GM20431 (cell line): ENCODE measurements around the gene ACACB.

Experiments used
- in situ Hi-C: fragments of 300-500 bp; cut with MseI, MboI; formaldehyde crosslinking; loops from one replicate; pipeline ENCODE4 v1.15.0; 2020; ENCODE audit warnings: low sequenced_read_pairs; ENCODE audit not compliant: unreplicated experiment

Gene ACACB

DNA sequence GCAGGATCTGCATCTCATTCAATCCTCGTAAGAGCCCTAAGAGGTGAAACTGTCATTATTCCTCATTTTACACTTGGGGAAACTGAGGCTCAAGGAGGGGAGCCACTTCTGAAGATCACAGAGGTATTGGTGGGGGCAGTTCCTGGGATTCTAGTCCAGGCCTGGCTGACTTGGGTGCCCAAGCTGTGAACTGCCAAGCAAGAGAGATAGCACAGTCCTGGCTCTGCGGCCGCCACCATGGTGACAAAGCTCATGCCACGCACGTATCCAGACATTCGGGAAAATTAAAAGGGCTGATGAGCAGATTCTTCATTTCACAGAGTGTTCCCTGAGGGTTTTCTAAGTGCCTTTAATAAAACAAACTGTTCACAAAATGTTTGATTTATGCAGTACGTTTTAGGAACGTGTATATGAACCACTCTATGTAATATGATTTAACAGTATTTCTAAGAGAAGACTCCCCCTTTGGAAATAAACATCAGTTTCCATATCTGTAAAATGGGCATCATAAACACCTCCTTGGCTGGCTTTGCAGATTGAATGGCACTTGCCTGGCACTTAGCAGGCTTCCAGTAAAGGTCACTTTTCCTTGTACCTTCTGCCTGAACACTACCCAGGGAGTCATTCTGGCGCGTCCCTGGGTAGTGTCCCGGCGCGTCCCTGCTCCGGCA lies 84.6 kb downstream of the ACACB start:
- in situ Hi-C loops: no loop called here

DNA sequence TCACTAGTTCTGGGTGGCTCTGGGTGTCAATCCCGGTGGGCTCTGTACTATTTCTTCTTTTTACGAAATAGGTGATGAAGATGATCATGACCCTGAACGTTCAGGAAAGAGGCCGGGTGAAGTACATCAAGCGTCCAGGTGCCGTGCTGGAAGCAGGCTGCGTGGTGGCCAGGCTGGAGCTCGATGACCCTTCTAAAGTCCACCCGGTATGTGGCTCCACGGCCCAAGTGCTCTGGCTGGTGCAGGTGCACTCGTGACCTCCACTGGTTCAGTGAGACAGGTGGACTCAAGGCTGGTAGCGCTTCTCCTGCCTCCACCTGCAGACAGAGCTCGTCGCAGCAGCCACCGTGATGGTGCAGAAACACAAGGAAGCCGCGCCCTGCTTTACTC lies 85.1 kb downstream of the ACACB start:
- in situ Hi-C loops: no loop called here

DNA sequence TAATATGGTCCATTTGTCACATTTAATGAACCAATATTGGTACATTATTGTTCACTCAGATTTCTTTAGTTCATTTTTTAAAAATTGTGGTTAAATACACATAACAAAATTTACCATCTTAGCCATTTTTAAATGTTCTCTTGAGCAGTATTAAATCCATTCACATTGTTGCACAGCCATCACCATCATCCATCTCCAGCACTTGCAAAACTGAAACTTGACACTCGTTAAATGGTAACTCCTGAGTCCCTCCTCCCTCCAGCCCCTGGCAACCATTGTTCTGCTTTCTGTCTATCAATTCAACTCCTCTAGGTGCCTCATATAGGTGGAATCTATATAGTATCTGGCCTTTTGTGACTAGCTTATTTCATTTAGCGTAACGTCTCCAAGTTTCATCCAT lies 86.4 kb downstream of the ACACB start:
- in situ Hi-C loops: no loop called here

DNA sequence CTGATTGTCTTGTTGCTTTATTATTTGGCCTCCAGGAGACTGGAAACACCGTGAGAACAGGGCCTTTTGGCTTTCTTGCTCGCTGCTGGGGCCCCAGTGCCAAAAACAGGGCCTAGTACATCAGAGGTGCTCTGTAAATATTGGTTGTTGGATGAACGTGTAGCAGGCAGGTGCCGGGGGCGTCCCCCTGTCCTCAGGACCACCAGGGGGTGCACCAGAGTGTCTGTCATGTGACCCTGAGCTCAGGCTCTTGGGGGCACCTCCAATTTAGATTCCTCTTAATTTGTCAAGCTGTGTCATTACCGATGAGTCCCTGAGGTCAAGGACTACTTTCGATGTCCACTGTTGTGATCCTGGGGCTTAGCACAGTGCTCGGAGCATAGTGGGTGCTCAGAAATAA lies 87.1 kb downstream of the ACACB start:
- in situ Hi-C loops: no loop called here

DNA sequence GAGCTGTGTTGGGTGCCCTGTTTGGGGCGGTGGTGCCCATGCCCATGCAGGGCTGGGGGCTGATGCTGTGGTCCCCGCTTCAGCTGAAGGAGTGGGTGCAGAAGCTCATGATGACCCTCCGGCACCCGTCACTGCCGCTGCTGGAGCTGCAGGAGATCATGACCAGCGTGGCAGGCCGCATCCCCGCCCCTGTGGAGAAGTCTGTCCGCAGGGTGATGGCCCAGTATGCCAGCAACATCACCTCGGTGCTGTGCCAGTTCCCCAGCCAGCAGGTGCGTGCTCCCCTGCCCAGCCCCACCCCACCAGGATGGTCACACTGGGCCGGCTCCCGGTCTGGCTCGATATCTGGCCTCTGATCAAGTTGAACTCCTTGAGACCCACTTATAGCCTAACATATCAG lies 92.7 kb downstream of the ACACB start:
- in situ Hi-C loops: no loop called here

DNA sequence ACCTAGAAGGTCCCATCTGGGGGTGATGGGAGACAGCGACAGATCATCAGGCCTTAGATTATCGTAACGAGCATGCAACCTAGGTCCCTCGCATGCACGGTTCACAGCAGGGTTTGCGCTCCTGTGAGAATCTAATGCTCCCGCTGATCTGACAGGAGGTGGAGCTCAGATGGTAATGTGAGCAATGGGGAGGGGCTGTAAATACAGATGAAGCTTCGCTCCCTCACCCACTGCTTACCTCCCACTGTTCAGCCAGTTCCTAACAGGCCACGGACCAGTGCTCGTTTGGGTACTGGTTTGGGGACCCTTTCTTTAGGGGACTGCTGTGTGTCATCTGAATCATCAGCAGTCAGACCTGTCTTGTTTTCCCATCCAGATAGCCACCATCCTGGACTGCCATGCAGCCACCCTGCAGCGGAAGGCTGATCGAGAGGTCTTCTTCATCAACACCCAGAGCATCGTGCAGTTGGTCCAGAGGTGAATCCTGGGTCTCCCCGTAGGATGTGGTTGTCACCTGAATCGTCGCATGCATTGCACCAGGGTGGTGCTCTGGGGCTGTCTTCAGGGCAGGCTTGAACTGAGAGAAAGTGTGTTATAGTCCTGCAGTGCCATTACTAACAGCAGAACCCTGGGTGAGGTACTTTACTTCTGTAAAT lies 96.2 kb downstream of the ACACB start:
- in situ Hi-C loops: no loop called here

DNA sequence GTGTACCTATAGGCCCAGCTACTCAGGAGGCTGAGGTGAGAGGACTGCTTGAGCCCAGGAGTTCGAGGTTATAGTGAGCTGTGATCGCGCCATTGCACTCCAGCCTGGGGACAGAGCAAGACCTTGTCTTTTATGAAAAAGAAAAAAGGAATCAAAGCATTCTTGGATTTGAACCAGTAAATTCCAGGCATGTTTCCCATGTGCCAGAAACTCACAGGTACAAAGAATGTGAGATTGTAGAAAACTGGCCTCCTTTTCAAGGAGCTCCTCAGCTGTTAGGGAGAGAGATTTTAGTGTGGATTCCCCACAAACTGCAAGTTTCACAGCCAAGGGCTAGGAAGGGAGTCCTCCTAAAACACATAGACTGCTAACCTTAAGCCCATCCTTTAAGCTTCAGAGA lies 97.7 kb downstream of the ACACB start:
- in situ Hi-C loops: no loop called here

DNA sequence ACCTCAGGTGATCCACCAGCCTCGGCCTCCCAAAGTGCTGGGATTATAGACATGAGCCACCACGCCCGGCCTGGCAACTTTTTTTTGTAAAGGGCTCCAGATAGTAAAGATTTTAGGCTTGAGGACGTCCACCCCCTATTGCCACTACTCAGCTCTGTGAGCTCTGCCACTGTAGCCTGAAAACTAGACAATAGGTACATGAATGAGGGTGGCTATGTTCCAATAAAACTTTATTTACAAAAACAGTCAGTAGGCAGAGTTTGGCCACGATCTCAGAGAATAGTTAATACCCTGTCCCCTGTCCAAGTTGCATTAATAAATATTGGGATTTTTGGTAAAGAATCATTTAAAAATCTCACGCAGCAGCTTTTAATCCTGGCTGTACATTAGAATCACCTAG lies 102.6 kb downstream of the ACACB start:
- in situ Hi-C loops: no loop called here

DNA sequence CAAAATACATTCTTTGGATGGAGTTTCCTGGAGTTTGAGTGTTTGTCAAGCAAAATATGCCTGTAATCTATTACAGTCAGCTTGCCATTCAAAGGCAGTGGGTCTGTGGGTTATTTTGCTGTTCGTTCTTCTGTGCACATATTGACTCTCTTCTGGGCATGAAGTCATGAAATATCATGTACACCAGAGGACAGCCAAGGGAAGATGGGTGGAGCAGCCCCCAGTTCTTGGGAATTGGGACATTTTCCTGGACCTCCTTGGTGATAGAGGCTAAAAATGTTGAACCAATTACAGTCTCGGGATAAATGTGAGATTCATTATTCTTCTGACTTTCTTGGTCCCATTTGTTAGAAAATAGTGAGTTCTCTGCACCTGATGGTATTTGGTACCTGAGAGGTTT lies 103.6 kb downstream of the ACACB start:
- in situ Hi-C loops: no loop called here

DNA sequence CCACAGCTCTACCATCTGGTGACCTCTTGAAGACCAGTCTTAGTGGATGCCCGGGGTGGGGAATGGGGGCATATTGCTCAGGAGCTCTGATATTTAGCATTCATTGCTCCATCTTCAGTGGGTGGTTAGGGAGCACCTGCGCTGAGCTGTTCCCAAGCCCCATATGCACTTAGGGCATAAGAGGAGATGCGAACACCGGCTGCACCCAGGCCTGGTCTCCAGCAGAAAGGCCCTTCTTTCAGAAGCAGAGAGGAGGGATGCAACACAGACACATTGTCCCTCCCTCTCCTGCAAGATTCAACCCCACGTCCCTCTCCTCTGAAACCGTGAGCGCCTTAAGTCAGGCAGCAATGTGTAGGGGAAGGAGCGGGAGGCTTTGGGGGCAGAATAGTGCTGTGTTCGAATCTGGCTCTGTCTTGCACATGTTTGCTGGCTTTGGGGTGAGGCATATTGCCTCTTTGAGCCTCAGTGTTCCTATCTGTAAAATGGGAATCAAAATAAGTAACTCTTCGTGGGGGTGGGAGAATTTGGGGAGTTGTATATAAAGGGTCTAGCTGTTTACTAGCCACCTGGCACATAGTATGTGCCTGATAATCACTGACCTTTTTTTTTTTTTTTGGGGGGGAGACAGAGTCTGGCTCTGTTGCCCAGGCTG lies 105.0 kb downstream of the ACACB start:
- in situ Hi-C loops: no loop called here

DNA sequence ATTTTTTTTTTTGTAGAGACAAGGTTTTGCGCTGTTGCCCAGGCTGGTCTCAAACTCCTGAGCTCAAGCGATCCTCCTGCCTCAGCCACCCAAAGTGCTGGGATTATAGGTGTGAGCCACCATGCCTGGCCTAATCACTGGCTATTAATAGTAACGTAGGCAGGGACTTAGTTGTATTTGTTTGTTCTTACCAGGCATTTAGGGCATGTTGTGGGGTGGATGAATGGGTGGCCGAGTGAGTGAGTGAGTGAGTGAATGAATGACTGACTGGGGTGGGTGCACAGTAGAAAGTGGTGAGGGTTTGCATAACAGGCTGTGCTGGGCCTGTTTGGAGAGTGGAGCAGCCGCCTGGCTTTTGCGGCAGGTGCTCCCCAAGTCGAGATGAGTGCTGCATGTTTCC lies 105.7 kb downstream of the ACACB start:
- in situ Hi-C loops: no loop called here

DNA sequence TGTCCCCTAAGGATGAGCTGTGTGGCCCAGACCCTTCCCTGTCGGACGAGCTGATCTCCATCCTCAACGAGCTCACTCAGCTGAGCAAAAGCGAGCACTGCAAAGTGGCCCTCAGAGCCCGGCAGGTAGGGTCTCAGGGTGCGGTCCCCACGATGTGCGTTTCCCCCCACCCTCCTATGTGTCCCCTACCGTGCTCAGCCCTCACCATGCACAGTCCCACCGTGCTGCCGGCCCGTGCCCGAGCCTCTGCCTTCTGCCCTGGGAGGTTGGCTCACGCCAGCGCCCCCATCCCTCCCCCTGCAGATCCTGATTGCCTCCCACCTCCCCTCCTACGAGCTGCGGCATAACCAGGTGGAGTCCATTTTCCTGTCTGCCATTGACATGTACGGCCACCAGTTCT lies 106.1 kb downstream of the ACACB start:
- in situ Hi-C loops: no loop called here

DNA sequence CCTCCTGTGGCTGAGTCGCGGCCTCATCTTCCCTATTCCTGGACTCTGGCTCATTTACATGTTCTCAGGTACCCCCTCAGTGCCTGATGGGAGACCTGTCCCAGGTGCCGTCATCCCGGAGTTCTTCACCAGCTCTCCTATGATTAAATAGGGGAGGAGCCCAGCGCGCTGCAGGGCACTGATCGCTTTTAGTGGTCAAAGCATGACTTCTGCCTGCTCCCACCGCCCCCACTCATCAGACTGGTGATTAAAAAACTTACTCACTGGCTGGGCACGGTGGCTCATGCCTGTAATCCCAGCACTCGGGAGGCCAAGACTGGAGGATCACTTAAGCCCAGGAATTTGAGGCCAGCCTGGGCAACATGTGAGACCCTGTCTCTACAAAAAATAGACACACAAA lies 106.8 kb downstream of the ACACB start:
- in situ Hi-C loops: no loop called here

DNA sequence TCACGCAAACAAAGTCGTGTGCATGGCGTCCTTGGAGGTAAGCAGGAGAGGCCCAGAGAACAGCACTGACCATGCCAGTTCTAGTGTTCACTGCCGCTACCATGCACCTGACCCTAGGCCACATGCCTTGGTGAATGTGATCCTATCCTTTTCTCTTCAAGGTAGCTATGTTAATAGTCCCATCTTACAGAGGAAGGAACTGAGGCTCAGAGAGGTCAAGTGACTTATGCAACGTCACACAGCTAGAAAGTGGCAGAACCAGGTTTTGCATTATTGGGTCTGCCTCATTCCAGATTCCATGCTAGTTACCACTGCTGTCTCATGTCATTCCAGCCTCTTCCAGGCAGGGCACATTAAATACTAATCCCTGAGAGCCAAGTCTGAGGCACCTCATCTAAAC lies 107.5 kb downstream of the ACACB start:
- in situ Hi-C loops: no loop called here

DNA sequence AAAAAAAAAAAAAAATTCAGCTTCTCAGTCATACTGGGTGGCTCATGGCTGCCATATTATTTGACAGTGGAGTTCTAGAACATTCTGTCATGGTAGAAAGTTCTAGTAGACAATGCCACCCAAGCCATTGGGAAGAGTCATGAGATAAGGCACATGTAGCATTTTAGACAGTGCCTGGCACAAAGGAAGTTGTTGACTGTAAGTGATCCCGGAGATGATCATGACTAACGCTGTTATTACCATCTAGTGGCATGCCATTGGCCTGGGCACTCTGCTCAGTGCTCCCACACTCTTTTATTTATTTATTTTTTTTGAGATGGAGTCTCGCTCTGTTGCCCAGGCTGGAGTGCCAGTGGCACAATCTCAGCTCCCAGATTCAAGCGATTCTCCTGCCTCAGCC lies 112.3 kb downstream of the ACACB start:
- in situ Hi-C loops: no loop called here

DNA sequence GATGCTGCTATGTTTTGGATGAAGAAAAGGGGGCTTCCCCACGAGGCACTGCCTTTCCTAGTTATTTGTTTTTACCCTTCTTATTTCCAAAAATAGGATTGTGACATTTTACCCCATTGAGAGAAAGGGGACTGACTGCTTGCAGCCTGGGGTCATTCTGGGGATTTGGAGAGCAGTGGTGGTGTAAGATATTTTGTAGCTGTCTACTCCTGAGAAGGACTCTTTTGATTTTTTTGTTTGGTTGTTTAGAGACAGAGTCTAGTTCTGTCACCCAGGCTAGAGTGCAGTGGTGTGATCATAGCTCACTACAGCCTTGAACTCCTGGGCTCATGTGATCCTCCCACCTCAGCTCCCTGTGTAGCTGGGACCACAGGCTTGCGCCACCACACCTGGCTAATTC lies 113.8 kb downstream of the ACACB start:
- in situ Hi-C loops: no loop called here

DNA sequence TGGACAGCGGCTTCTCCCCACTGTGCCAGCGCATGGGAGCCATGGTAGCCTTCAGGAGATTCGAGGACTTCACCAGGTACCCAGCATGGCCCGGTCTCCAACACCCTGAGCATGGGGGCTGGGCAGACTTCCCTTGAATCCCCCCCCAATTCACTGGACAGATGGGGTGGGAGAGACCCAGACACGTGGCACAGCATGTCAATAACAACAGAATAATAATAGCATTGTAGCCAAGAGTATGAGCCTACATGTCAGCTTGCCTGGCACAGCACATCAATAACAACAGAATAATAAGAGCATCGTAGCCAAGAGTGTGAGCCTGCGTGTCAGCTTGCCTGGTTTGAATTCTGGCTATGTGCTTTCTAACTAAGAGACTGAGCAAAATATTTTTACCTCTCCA lies 116.3 kb downstream of the ACACB start:
- in situ Hi-C loops: no loop called here

DNA sequence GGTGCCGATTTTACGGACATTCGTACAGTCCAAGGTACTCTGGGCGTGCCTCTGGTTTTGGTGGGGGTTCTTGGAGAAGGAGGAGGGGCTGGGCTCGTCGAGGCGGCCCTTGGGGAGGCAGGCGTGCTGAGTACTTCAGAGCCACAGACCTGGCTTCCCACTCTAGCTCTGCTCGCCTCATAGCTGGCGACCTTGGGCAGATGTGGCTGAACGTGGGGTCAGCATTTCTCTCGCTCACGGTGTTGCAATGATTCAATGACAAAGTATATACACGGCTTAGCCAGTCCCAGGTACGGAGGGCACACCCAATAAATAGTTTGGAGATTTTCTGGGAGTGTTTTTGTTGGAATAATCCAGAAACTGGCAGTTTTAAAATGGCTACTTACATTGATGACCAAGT lies 117.6 kb downstream of the ACACB start:
- in situ Hi-C loops: no loop called here

DNA sequence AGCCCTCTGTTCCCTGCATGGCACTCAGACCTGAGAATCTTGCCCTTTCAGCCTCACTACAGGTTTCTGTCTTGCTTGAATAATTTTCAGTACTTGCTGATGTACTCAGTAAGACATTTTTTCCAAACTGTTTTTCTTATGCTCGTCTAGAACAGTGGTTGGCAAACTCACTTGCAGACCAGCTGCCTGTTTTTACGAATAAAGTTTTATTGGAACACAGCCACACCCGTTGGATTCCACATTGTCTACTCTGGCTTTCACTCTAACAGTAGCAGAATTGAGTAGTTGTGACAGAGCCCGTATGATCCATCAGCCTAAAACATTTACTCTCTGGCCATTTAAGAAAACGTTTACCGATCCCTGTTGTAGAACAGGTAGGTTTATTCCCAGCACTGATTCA lies 119.9 kb downstream of the ACACB start:
- in situ Hi-C loops: no loop called here

DNA sequence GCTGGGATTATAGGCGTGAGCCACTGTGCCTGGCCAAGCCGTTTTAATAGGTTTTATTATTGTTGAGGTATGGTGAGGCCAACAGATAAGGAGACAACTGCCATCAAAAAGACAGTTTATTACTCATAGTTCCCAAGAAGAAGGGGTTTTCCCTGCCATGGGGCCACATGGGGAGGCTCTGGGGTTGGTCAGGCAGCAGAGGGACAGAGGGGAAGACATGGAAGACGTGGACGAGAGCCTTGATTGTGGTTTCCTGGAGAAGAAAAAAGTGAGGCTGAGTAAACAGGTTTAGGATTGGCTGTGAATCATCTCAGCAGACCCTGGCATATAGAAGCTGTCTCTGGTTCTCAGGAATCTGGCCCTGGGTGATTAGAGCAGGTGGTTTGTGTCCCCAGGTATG lies 122.8 kb downstream of the ACACB start:
- in situ Hi-C loops: no loop called here

DNA sequence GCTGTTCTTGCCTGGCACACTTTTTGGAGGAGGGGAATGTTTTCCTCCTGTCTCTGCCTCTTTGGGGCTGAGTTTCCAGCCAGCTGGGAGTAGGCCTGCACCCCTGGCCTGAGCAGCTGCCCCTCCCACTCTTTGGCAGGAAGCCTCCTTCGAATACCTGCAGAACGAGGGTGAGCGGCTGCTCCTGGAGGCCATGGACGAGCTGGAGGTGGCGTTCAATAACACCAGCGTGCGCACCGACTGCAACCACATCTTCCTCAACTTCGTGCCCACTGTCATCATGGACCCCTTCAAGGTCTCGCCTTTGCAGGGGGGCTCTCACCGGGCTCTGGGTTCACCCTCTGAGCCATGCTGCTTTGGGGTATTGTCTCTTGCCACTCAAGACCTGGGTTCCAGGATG lies 123.3 kb downstream of the ACACB start:
- in situ Hi-C loops: no loop called here

DNA sequence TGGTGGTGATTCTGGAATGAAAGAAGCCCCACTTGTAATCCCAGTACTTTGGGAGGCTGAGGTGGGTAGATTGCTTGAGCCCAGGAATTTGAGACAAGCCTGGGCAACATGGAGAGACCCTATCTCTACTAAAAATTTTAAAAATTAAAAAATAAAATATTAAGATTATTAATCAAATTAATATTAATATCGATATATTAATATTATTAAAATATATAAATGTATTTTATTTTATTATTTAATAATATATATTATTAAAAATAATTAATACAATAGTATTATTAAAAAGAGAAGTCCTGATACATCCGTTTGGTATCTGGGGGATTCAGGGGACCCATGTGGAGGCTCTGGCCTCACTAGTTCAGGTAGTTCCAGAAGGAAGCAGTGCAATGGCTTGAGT lies 124.0 kb downstream of the ACACB start:
- in situ Hi-C loops: no loop called here
